NCI-H146 (cell line): ENCODE data around the gene SCGB1C2.
"Not testable (repeated sequence)": the region's sequence is repeated elsewhere in the genome, so short reads cannot be mapped to it uniquely, and the experiment has no call there.

Experiments used
- DNase-seq: peaks from one replicate; lab custom pipeline; 2025; lab: John Stamatoyannopoulos, UW

The SCGB1C2 gene

DNA sequence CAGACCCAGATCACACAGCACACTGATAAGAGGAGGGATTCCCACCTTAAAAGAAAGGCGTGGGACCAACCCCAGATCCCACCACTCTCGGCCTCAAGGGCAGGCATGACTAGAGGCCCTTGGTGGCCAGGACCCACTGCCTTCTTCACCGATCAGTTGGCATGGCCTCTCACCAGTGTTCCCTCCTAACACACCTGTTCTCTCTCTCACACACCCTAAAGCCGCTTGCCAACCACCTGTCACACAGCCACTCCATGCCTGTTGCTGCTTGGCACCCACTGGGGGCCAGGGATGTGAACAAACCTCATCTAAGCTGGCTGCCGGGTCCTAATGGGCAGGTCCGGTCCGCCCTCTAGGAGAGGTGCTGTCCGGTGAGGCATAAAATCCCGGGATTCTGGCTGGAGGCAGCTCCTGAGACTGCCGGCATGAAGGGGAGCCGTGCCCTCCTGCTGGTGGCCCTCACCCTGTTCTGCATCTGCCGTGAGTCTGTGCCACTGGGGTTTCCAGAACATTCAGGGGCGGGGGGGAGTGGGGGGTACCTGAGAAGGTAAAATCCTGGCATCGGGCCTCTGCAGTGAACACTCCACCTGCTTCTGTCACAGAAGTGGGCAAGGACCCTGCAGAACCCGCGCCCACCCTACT, at the start of gene SCGB1C2:
TSS of gene SCGB1C2 (plus strand) at position 404 of the 642 bp plus-strand sequence. CDS start at position 426, 22 bp downstream.
- DNase-seq = not testable (repeated sequence)

DNA sequence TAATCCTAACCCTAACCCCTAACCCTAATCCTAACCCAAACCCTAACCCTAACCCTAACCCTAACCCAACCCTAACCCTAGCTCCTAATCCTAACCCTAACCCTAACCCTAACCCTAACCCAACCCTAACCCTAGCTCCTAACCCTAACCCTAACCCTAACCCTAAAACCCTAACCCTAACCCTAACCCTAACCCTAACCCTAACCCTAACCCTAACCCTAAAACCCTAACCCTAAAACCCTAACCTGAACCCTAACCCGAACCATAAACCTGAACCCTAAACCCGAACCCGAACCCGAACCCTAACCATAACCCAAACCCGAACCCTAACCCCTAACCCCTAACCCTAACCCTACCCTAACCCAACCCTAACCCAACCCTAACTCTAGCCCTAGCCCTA, 24.3 kb upstream of the SCGB1C2 start:
- DNase-seq = not testable (repeated sequence)

DNA sequence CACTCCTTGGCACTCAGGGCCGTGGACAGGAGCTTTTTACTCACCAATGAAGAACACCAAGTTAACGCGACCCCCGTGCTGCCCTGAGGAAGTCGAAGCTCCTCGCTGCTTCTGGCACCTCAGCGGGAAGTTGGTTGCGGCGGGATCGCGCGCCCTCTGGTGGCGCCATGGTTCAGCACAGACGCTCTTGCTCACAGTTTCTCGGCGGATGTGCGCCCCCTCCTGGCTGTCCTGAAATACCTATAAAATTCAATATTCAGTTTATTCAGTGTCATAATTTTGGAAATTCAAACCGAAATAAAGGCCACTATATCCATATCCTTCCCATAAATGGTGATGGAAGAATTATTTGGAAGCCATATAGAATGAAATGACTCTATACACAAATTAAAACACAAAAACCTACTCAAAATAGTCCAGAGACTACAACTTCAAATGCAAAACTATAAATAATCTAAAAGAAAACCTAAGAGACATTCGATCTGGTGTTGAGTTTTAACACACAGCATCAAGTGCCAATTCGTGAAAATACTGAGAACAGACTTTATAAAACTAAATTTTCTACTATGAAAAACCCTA, 18.9 kb upstream of the SCGB1C2 start:
- DNase-seq = not testable (repeated sequence)

DNA sequence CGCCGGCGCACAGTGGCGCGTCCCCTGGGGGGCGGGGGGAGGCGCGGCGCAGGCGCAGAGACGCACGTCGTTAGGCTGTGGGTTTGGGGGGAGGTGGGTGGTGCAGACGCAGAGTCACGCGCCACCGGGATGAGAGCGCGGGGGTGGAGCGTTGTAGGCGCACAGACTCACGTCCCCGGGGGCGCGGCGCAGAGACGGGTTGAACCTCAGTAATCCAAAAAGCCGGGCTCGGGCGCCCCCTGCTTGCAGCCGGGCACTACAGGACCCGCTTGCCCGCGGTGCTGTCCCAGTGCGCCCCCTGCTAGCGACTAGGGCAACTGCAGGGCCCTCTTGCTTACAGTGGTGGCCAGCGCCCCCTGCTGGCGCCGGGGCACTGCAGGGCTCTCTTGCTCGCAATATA, 3.4 kb upstream of the SCGB1C2 start:
- not testable (repeated sequence) for DNase-seq

DNA sequence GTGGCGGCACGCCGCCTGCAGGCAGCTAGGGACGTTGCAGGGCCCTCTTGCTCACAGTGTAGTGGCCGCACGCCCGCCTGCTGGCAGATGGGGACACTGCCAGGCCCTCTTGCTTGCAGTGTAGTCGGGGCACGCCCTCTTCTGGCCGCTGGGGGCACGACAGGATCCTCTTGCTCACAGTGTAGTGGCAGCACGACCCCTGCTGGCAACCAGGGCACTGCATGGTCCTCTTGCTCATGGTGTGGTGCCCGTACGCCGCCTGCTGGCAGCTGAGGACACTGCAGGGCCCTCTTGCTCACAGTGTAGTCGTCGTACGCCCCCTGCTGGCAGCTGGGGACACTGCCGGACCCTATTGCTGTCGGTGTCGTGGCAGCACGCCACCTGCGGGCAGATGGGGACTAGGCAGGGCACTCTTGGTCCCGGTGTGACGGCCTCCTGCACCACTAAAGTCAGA, 3.0 kb upstream of the SCGB1C2 start:
- DNase-seq = not testable (repeated sequence)

DNA sequence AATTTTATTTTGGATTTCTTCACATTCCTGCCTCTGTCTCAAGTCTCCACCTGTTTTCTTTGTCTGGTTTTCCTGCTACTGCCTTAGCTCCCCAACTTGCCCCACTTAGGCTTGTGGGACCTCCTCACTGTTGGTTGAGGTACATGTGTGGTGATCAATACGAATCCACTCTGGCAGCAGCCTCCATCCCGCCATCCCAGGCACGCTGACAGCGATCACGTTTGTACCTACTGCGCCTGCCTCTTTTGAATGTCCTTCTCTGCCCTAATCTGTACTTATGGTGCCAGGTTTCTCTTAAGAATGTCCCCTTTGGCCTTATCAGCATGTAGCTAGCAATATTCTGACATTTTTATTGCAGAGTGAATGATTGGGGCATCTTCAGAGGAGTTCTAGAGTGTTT, 2.3 kb upstream of the SCGB1C2 start:
- DNase-seq = not testable (repeated sequence)

DNA sequence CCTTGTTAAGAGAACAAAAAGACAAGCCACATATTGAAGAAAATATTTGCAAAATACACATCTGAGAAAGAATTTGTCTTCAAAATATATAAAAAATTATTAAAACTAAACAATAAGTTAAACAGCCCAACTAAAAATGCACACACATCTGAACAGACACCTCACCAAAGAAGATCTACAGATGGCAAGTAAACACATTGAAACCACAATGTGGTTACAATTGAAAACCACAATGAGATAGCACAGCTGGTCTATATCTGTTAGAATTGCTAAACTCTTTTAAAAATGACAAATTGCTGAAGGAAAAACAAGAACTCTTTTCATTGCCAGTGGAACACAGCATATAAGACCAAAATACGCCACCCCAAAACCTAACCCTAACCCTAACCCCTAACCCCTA, 1.5 kb upstream of the SCGB1C2 start:
- not testable (repeated sequence) for DNase-seq

DNA sequence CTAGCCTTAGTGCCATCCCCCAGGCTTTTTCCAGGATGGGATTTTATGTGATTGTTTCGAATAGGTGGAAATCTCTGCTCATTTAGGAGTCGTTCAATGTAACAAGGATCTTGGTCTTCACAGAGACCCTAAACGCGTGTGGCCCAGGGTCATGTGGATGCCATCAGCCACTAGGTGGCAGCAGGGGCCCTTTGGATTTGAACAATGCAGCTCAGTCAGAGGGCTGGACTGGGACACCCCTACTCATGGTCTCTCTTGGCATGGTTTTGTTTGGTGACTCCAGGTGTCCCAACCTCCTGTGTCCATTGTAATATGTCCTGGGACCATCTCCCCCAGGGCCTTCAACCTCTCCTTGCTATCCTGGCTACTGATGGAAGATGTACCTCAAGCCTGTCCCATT, 838 bp upstream of the SCGB1C2 start:
- DNase-seq = not testable (repeated sequence)

DNA sequence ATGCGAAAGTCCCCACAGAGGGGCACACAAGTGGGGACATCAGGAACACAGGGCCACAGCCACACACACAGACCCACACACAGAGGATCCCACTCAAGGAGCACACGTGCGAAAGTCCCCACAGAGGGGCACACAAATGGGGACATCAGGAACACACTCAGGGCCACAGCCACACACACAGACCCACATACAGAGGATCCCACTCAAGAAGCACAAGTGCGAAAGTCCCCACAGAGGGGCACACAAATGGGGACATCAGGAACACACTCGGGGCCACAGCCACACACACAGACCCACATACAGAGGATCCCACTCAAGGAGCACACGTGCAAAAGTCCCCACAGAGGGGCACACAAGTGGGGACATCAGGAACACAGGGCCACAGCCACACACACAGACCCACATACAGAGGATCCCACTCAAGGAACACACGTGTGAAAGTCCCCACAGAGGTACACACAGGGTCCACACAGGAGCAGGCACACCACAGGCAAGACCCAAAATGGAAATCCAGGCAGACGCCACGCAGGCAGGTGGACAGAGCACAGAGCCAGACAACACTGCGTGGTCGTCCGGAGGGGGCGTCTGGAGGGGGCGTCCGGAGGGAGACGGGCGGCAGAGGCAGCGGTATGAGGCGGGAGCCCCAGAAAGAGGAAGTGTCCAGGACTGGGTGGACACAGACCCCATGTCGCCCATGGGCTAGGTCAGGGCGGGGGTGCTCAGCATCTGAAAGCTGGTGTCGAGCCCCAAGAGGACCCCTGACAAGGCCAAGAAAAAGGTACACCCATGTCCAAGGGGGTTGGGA, 2.2 kb downstream of the SCGB1C2 start:
- DNase-seq = not testable (repeated sequence)

DNA sequence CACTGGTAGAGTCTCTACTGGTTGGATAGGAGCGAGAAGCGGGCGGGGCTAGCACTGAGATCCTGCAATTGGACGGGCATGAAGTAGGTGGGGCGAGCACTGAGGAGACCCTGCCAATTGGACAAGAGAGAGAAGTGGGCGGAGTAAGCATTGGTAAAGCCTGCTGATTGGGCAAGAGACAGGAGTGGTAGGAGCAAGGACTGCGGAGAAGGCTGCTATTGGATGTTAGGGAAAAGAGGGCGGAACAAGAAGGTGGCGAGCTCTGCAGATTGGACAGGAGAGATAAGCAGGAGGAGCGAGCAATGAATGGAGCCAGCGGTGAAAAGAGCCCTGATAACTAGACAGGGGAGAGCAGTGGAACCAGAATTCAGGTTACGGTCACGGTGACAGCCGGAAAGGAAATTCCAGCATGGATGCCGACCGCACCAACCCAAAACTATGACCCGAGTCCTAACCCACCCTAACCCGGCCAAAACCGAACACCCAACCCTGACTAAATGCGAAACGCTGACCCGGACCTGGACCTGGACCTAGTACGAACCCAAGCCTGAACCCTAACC, 4.8 kb downstream of the SCGB1C2 start:
- peak; percentile 32 for DNase-seq

DNA sequence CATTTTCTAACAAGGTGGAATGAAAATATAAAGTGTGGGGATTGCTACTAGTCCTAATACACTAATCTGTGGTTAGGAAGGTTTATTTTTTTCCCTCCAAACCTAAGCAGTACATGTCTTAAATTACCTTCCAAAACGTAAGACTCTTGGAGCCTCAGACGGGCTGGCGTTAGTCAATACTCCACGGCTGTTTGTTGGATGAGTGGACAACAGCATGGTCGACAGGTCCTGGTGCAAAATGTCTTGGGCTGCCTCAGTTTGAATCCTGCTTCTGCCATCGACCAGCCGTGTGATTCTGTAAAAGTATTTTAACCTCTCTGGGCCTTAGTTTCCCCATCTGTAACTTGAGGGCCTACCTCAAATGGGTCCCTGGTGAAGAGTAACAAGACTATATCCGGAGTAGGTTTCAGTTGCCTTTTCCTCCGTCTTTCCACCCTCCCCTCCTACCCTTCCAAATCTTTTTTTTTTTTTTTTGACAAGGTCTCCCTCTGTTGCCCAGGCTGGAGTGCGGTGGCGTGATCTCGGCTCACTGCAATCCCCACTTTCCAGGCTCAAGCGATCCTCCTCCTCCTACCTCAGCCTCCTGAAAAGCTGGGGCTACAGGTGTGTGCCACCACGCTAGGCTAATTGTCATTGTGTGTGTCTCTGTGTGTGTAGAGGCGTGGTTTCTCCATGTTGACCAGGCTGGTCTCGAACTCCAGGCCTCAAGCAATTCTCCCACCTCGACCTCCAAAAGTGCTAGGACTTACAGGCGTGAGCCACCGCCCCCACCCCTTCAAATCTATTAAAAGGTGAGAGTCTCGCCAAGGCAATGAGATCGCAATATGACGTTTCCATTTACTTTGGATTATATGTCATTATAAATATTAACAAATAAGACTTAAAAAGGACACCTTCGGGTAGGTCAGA, 5.8 kb downstream of the SCGB1C2 start:
- no peak for DNase-seq

DNA sequence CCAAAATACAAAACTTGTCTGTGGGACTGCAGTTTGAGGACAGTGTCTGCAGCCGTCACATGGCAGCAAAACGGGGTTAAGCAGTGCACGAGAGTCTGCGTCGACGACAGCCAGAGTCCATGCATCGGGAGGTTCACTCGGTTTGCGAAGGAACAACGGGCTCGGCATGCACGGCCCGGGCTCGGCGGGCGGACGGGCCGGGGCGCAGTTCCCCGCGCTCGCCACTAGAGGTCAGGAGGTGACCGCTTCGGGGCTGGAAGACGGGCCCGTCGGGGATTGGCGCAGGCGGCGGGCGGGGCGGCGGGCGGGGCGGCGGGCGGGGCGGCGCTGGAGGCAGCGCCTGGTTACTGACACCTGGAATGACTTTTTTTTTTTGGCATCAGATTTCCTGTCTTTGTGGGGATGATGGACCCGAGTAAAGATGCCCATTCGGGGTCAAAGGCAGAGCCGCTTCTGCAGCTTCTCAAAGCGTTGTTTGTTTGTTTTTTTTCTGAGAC, 6.5 kb downstream of the SCGB1C2 start:
- DNase-seq = peak; percentile 64

DNA sequence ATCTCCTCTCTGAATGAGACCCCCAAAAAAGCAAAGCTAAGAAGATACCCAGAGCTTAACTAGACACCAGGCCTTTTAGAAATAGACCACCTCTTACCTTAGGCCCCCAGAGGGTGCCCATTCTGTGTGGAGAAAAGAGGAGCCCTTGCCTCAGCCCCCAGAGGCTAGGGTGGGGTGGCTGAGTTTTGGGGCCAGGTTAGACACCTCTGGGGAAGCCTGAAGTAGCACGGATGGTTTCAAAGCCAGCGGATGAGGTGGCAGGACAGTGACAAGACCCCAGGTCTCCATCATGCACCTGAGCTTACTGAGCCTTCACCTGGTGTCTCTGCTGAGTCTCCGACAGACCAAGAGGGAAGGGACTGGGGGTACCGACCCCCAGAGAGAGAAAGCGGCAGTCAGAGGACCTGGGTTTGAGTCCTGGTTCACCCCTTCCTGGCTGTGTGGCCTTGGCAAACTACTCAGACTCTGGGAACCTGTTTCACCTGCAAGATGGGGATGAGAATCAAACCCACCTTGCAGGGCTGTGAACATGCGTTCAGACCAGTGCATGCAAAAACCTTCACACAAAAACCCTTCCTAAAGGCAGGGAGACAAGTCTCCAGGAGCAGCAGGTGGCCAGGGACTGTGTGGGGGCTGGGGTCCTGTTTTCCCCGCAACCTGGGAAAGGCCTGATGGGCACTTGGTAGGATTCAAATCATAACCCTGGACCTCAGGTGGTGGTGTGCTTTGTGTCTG, 7.7 kb downstream of the SCGB1C2 start:
- no peak for DNase-seq

DNA sequence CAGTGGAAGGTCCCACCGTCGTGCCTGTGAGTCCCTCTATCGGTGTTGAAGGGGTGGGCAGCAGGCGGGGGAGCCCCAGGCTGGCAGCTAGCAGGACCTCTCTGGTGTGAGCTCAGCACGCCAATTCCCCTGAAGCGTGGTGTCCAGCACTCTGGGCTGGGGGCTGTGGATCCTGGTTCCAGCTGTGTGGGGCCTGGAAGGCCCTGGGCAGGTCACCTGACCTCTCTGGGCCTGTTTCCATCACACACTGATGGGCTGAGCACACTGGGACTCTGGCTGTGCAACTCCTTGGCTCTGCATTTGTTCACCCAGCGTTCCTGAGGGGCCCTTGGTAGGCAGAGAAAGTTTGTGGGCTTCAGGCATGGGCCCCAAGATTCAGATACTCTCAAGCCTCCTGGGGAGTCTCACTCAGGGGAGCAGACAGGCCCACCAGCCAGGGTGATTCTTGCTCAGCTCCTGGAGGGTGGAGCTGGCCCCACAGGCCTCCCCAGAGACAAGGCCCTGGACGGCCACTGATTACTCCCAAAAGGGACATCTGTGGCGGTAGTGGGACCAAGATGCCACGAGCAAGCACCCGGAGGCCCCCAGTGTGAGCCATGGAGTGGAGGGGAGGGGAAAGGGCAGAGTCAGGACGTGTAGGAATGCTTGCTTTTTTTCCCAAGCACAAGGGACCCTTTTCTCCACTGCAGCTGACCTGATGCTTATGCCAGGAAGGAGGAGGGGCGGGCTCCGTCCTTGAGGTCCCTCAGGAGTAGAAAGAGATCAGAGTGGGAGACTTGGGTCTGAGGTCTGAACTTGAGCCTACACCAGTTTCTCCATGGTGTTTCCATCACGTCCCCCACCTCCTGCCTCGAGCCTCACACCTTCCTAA, 8.5 kb downstream of the SCGB1C2 start:
- DNase-seq = no peak

DNA sequence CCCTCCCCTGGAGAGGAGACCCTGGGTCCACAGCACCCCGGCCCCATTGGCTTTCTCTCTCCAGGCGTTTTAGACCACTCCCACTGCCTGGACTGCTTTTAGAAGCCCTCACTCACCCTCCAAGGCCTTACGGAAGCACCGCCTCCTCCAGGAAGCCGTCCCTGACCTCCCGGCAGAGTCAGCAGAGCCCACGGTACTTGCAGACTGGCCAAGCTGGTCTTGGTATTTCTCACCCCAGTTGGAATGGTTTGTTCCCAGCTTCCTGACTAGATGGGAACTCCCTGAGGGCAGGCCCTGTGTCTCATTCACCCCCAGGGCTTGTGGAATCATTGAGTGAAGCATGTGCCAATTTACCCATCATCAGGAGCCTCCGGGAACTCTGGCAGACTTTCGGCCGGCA, 9.2 kb downstream of the SCGB1C2 start:
- no peak for DNase-seq

DNA sequence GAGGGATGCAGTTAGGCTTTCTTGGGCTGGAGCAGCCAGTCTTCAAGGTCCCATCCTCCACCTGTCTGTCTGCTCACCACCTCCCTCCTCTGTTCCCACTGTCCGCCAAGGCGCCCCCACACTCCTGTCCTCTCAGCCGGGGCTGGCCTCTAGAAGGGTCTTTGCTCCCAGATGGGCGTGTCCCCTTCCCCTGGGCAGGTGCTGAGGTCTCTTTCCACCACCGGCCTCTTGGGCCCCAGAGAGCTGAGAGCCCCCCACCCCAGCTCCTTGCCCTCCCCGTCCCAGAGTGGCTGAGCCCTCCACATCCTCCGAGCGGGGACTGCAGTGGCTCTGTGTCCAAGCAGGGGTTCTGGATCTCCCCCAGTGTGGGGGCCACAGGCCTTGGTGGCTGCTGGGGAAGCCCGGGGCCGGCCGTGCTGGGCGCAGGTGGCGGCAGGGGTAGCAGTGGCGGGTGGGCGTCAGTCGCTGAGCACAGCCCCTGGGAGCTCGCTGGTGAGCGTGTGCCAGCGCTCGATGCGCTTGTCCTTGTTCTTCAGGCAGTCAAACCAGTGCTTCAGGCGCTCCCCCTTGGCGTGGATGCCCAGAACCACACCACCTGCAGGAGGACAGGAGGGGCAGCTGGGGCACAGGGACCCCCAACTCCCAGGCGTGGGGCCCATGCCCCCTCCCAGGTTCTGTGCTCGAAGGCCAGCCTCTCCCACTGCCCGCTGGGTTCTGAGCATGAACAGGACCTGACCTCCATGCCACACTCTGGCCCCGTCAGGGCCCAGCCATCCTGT, 9.8 kb downstream of the SCGB1C2 start:
- DNase-seq = no peak

DNA sequence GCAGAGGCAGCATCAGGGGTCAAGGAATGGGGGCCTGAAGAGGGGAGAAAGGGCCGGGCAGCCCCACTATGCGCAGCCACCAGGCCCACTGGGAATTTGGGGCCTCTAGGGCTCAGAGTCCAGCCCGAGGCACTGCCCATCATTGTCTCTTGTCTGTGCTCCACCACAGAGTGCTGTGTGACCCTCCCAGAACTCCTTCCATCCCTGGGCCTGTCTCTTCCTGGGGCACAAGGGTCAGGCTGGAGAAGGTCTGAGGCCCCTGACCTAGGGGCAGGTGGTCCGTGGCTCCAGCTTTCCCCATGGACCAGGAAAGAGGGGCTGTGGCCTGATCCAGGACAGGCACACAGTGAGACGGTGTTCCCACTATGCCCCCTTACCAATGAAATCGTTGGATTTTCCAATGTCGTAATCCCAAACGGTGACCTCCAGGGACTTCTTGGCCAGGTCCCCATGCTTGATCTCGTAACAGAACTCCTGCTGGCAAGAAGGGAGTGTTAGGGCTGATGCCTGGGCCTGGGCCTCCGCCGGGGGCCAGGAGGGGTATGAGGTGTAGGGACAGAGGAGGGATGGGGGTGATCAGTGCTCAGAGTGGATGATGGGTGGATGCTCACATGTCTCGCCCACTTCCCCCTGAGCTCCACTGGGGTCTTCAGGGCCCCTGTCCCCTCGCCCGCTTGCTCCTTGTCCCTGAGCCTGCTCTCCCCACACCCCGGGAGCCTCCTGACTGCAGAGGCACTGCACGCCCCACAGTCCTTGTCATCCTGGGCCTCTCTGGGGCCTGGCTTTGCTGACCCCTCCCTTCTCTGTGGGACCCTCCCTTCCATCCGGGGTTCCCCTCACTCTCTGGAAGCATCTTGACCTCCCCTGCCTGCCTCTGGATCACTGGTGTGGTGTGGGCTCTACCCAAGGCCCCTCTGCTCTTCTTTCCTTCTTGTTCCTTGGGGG, 10.7 kb downstream of the SCGB1C2 start:
- no peak for DNase-seq

DNA sequence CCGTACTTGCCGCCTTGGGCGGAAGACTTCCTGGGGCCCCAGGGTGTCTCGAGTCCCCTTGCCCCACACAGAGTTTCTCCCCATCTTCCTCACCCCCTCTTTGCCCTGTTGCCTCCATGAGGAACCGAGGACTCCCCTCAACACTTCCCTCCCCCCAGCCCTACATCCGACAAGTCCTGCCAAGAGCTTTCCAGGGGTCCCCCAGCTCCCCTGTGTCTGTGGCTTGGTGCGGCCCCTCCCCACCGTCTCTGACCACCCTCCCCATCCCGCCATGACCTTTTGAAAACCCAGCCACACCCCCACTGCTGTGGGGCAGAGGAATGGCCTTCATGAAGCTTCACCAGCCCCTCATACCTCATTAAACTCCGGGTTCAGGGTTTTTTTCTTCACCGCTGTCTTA, 11.4 kb downstream of the SCGB1C2 start:
- DNase-seq = no peak
